Measurements from ENCODE around the gene RUFY3.

Gene RUFY3

DNA sequence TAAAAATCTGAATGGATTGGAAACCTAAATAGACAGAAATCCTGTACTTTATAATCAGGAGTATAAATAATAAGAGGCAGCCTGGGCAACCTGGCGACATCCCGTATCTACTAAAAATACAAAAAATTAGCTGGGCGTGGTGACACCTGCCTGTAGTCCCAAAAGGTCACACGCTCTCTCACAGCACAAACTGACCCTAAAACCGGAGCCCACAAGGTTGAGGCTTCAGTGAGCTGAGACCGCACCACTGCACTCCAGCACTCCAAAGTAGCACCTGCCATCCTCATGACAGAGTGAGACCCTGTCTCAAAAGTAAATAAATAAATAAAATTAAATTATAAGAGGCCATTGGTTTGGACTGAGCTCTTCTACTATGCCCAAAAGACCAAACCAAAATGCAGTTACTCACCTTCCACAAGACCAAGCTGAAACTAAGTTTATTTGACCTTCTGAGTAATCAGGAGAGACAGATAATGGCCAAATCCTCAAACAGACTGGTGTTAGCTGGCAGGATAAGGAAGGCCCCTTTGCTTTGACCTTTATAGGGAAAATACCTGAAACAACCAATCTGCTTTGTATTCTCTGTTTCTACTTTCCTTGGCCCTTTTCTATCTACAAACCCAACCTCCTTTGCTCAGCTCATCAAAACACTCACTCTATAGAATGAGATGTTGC lies 121.1 kb downstream of the RUFY3 start:
- DNase-seq = no peak

DNA sequence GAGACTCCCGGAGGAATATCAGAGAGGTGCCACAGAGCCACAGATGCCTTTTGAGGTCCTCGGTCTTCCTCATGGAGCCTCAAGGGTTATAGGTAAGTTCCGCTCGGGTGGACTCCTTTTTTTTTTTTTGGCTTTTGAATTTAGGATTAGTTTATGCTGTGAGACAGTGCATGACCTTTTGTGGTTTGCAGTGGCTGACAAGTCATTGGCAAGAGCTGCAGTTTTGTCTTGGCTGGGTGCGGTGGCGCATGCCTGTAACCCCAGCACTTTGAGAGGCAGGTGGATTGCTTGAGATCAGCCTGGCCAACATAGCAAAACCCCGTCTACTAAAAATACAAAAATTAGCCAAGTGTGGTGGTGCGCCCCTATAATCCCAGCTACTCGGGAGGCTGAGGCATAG lies 122.4 kb downstream of the RUFY3 start:
- DNase-seq = no peak

DNA sequence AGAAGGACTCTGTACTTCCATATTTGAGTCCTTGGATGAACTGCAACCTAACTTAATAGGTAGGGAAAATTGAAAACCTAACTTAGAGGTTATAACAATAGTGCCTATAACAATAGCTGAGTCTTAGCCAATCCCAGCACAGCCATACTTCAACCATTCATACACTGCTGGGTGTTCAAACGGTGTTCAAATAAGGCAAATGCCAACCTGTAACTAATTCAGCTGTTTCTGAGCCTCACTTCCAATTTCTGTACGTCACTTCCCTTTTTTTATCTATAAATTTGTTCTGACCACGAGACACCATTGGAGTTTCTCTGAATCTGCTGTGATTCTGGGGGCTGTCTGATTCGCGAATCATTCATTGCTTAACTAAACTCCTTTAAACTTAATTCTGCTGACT lies 127.5 kb downstream of the RUFY3 start:
- no peak for DNase-seq

DNA sequence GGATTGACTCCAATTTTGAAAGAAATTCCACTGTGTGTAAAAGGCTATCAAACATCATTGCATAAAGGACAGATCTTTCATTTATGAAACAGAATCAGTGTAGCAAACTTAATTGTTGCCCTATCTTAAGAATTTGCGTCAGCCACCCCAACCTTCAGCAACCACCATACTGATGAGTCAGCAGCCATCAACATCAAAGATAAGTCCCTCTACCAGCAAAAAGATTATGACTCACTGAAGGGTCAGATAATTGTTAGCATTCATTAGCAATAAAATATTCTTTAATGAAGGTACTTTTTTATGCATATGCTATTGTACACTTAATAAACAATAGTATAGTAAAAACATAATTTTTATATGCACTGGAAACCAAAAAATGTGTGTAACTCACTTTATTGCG lies 133.7 kb downstream of the RUFY3 start:
- no peak for DNase-seq
